Neuronal stem cell (in vitro differentiated cells): Measurements from ENCODE around the gene PLD1.
A peak's percentile ranks its signal among the peaks of the same experiment; 100 is the strongest.

Experiments
- DNase-seq: peaks from one replicate; pipeline ENCODE4 v3.0.0-alpha.2; 2013; ENCODE audit warnings: low spot score
- H2AFZ ChIP-seq: one replicate; pipeline ENCODE4 v1.6.1; 2013; ENCODE audit warnings: mild to moderate bottlenecking, low read length, inconsistent platforms
- H2AK5ac ChIP-seq: 2 replicates; pipeline ENCODE4 v1.6.1; 2013; ENCODE audit warnings: low read depth, mild to moderate bottlenecking, inconsistent platforms, low read length, moderate library complexity, mixed read lengths
- H2BK120ac ChIP-seq: 2 replicates; pipeline ENCODE4 v1.6.1; 2013; ENCODE audit warnings: low read depth, mild to moderate bottlenecking, inconsistent platforms, low read length, moderate library complexity, mixed read lengths
- H2BK12ac ChIP-seq: one replicate; pipeline ENCODE4 v1.6.1; 2013; ENCODE audit warnings: low read length, inconsistent platforms
- H2BK15ac ChIP-seq: 2 replicates; pipeline ENCODE4 v1.6.1; 2013; ENCODE audit warnings: mild to moderate bottlenecking, low read length, inconsistent platforms, mixed read lengths
- H2BK5ac ChIP-seq: one replicate; pipeline ENCODE4 v1.6.1; 2013; ENCODE audit warnings: inconsistent platforms, mild to moderate bottlenecking, low read length, moderate library complexity
- H3K14ac ChIP-seq: one replicate; pipeline ENCODE4 v1.6.1; 2013; ENCODE audit warnings: low read length, inconsistent platforms
- H3K18ac ChIP-seq: 2 replicates; pipeline ENCODE4 v1.6.1; 2013; ENCODE audit warnings: low read length, inconsistent platforms
- H3K23ac ChIP-seq: 2 replicates; pipeline ENCODE4 v1.6.1; 2013; ENCODE audit warnings: low read depth, mild to moderate bottlenecking, mixed read lengths, low read length, inconsistent platforms; ENCODE audit not compliant: poor library complexity
- H3K27ac ChIP-seq: replicated peaks from 3 replicates; pipeline ENCODE4 v1.5.1; 2013; ENCODE audit warnings: low read length, inconsistent platforms
- H3K27me3 ChIP-seq, 3 experiments: 2 replicates each; pipeline ENCODE4 v1.6.1; 2013; ENCODE audit warnings: low read length in 3 of 3, mild to moderate bottlenecking in 2 of 3, inconsistent platforms in 1 of 3, low read depth in 1 of 3, mixed read lengths in 1 of 3, moderate library complexity in 1 of 3; ENCODE audit not compliant: control insufficient read depth in 3 of 3, insufficient read depth in 3 of 3
- H3K36me3 ChIP-seq, 2 donors: replicated peaks in 1 of 2; 2 replicates each; pipeline ENCODE4 v1.6.1; 2013; ENCODE audit warnings: low read length in 2 of 2; ENCODE audit not compliant: control insufficient read depth in 2 of 2, insufficient read depth in 2 of 2
- H3K4ac ChIP-seq: 2 replicates; pipeline ENCODE4 v1.6.1; 2013; ENCODE audit warnings: inconsistent platforms, mild to moderate bottlenecking, low read length, moderate library complexity
- H3K4me1 ChIP-seq, 2 donors: 1 replicate in 1 of 2; 2 replicates in 1 of 2; pipeline ENCODE4 v1.6.1; 2013; ENCODE audit warnings: low read length in 2 of 2, low read depth in 1 of 2; ENCODE audit not compliant: control insufficient read depth in 2 of 2, insufficient read depth in 1 of 2
- H3K4me2 ChIP-seq: one replicate; pipeline ENCODE4 v1.6.1; 2013; ENCODE audit warnings: mild to moderate bottlenecking, low read length, inconsistent platforms; ENCODE audit not compliant: insufficient read depth, poor library complexity, severe bottlenecking
- H3K4me3 ChIP-seq, 2 donors: 2 replicates each; pipeline ENCODE4 v1.5.1; 2013; ENCODE audit warnings: low read length in 2 of 2, mild to moderate bottlenecking in 2 of 2, inconsistent platforms in 1 of 2, moderate library complexity in 1 of 2
- H3K79me1 ChIP-seq: one replicate; pipeline ENCODE4 v1.6.1; 2013; ENCODE audit warnings: low read depth, mild to moderate bottlenecking, inconsistent platforms, low read length, moderate library complexity
- H3K9ac ChIP-seq: one replicate; pipeline ENCODE4 v1.6.1; 2013; ENCODE audit warnings: mild to moderate bottlenecking, low read depth, low read length, inconsistent platforms; ENCODE audit not compliant: poor library complexity
- H3K9me3 ChIP-seq, 2 donors: replicated peaks in 1 of 2; 2 replicates each; pipeline versions ENCODE3 to v1.6.1; 2013; ENCODE audit warnings: low read length in 2 of 2, mild to moderate bottlenecking in 2 of 2, inconsistent platforms in 1 of 2, low read depth in 1 of 2, mixed read lengths in 1 of 2, moderate library complexity in 1 of 2; ENCODE audit not compliant: control insufficient read depth in 2 of 2, insufficient read depth in 1 of 2
- H4K8ac ChIP-seq: one replicate; pipeline ENCODE4 v1.6.1; 2013; ENCODE audit warnings: low read depth, mild to moderate bottlenecking, inconsistent platforms, low read length, moderate library complexity
- H4K91ac ChIP-seq: one replicate; pipeline ENCODE4 v1.6.1; 2013; ENCODE audit warnings: low read length, low read depth, mild to moderate bottlenecking, inconsistent platforms; ENCODE audit not compliant: poor library complexity
- WGBS, 2 donors: extraction: QIAGEN DNeasy Blood & Tissue Kit; methylation state at CpG; one replicate each; pipeline ENCODE4 v1.1.7; 2013; ENCODE audit warnings: missing lambda C conversion rate in 2 of 2, mixed read lengths in 1 of 2; ENCODE audit not compliant: insufficient read length in 2 of 2, insufficient replicate concordance in 1 of 2; ENCODE audit errors: extremely low coverage in 2 of 2; 5-methylcytosine and 5-hydroxymethylcytosine counted together

Gene PLD1

GRCh38 chr3:171676601-171677175 lies 133.6 kb downstream of the PLD1 start:
- Histone ChIP-seq H4K8ac (no peak overlapping the region), H3K14ac (no peak overlapping the region), H3K4me2 (no peak overlapping the region), H2BK120ac (no peak overlapping the region), H3K4me1 (peaks cover 0 to 2% of the 10 kb centered on the region in 2 donors), H2BK15ac (no peak overlapping the region), H3K27me3 (no peaks in the 10 kb centered on the region), H3K4ac (no peak overlapping the region), H3K4me3 (no peak overlapping the region), H3K9me3 (no peaks in the 10 kb centered on the region), H3K9ac (no peak overlapping the region), H2AFZ (no peak overlapping the region), H3K27ac (no peak overlapping the region), H4K91ac (peak overlapping the region; percentile 33), H3K18ac (no peak overlapping the region), H3K79me1 (no peaks in the 10 kb centered on the region), H3K23ac (no peak overlapping the region), H2BK5ac (no peak overlapping the region), H2AK5ac (no peak overlapping the region), H2BK12ac (no peak overlapping the region), H3K36me3 (no peaks in the 10 kb centered on the region)
- DNase-seq, result no peak
- no CpG with 5 or more reads among the region's 10 CpGs for WGBS, 2 donors

DNA sequence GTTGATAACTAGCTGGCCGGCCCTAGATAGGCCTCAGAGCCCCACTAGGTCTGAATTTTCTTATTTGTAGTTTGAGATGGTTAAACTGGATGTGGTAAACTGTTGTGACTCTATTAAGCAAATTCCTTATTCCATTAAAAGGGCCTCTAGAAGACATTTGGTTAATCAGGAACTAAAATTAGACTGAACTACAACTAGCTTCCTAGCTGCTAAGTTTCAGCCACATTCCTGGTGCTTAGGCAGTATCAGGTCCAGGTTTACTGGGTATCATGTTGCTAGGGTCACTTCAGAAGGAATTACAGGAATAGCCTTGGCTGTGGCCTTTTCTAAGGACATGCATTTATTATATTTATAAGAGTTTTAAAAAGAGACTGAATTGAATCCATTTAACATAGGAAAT lies 136.3 kb downstream of the PLD1 start:
- no peak overlapping the region for H2BK12ac ChIP-seq
- H3K9me3 ChIP-seq, result no peaks in the 10 kb centered on the region
- no peak overlapping the region for H3K4me2 ChIP-seq
- DNase-seq, result no peak
- no peak overlapping the region for H4K8ac ChIP-seq
- H3K18ac ChIP-seq, result no peak overlapping the region
- no peak overlapping the region for H3K23ac ChIP-seq
- H3K4me3 ChIP-seq, result no peak overlapping the region
- no peak overlapping the region for H2BK15ac ChIP-seq
- WGBS, 2 donors, result no CpG with 5 or more reads among the region's 1 CpG
- H4K91ac ChIP-seq, result no peak overlapping the region
- no peaks in the 10 kb centered on the region for H3K27me3 ChIP-seq
- no peak overlapping the region for H2AK5ac ChIP-seq
- no peak overlapping the region for H3K14ac ChIP-seq
- no peak overlapping the region for H3K4ac ChIP-seq
- no peaks in the 10 kb centered on the region for H3K79me1 ChIP-seq
- no peaks in the 10 kb centered on the region for H3K36me3 ChIP-seq
- no peak overlapping the region for H2BK120ac ChIP-seq
- no peak overlapping the region for H3K27ac ChIP-seq
- H2AFZ ChIP-seq, result peak overlapping the region; percentile 30
- H2BK5ac ChIP-seq, result no peak overlapping the region
- peaks cover 0 to 2% of the 10 kb centered on the region in 2 donors for H3K4me1 ChIP-seq
- H3K9ac ChIP-seq, result no peak overlapping the region

GRCh38 chr3:171672538-171672937 lies 137.7 kb downstream of the PLD1 start:
- H3K14ac ChIP-seq, result no peak overlapping the region
- H3K4me1 ChIP-seq, result no peaks in the 10 kb centered on the region
- no peak overlapping the region for H4K91ac ChIP-seq
- no peak for DNase-seq
- H2AFZ ChIP-seq, result no peak overlapping the region
- no peak overlapping the region for H4K8ac ChIP-seq
- H3K27ac ChIP-seq, result no peak overlapping the region
- H2BK5ac ChIP-seq, result no peak overlapping the region
- no peak overlapping the region for H3K4me2 ChIP-seq
- no peak overlapping the region for H3K4me3 ChIP-seq
- no CpG with 5 or more reads among the region's 5 CpGs for WGBS, 2 donors
- H3K79me1 ChIP-seq, result no peaks in the 10 kb centered on the region
- H2BK120ac ChIP-seq, result no peak overlapping the region
- H3K18ac ChIP-seq, result no peak overlapping the region
- H3K9ac ChIP-seq, result no peak overlapping the region
- no peak overlapping the region for H2BK12ac ChIP-seq
- no peak overlapping the region for H3K23ac ChIP-seq
- H3K27me3 ChIP-seq, result no peaks in the 10 kb centered on the region
- no peak overlapping the region for H2AK5ac ChIP-seq
- no peak overlapping the region for H2BK15ac ChIP-seq
- H3K4ac ChIP-seq, result no peak overlapping the region
- H3K9me3 ChIP-seq, result no peaks in the 10 kb centered on the region
- H3K36me3 ChIP-seq, result no peaks in the 10 kb centered on the region

DNA sequence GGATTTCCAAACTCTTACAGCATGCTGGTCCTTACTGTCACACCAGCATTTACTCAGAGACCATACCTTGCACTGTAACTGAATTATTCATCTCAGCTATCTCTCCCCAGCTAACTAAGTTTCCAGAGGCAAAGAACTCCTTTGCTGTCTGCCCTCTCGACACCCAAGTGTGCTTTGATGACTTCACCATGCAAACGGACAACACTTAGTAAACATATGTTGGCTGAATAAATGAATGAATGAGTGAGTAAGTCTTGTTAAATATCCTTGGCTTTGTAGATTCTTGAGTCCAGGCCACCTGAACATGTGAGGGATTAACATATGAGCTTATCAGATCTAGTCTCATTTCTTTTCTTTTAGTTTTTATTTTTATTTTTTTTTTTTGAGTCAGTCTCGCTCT lies 138.2 kb downstream of the PLD1 start:
- no CpG with 5 or more reads among the region's 3 CpGs for WGBS, 2 donors
- Histone ChIP-seq H3K9me3 (no peaks in the 10 kb centered on the region), H3K4me3 (no peak overlapping the region), H3K9ac (no peak overlapping the region), H3K18ac (no peak overlapping the region), H3K4ac (no peak overlapping the region), H4K91ac (no peak overlapping the region), H3K14ac (no peak overlapping the region), H3K4me1 (no peaks in the 10 kb centered on the region), H3K4me2 (no peak overlapping the region), H2BK120ac (no peak overlapping the region), H2AFZ (no peak overlapping the region), H3K36me3 (no peaks in the 10 kb centered on the region), H2BK15ac (no peak overlapping the region), H3K27ac (no peak overlapping the region), H4K8ac (no peak overlapping the region), H3K79me1 (no peaks in the 10 kb centered on the region), H2AK5ac (no peak overlapping the region), H2BK12ac (no peak overlapping the region), H3K27me3 (no peaks in the 10 kb centered on the region), H3K23ac (no peak overlapping the region), H2BK5ac (no peak overlapping the region)
- DNase-seq, result no peak
